ENCODE measurements around the gene AMPD1. TPM values are rescaled to one million over a fixed set of nuclear protein-coding genes. Genes with fewer than 3 reads are reported as not detected.

AMPD1 gene
- 0.07 and 0.22 TPM in 2 replicates for polyA plus RNA-seq (2013)

GRCh38 chr1:114695430-114696058 lies at the start of gene AMPD1:
TSS of gene AMPD1 (minus strand) at chr1:114695546. CDS start at chr1:114695471, 75 bp downstream.
- H3K9me3 ChIP-seq (ENCODE audit: insufficient read depth, low read depth, low read length): no peaks in the 10 kb centered on the region

GRCh38 chr1:114741963-114742746 lies 46.8 kb upstream of the AMPD1 start:
- H2BK12ac ChIP-seq (ENCODE audit: low read length): no peak overlapping the region
- WGBS (ENCODE audit: extremely low coverage, insufficient coverage, insufficient read length): no CpG with 5 or more reads among the region's 11 CpGs
- no peaks in the 10 kb centered on the region for H3K79me1 ChIP-seq (ENCODE audit: low read length)
- H3K18ac ChIP-seq (ENCODE audit: low read length): peak overlapping the region; percentile 65
- no peak overlapping the region for H2AFZ ChIP-seq (ENCODE audit: insufficient read depth, low read length, poor library complexity)
- no peak overlapping the region for H3K23ac ChIP-seq (ENCODE audit: low read length)
- H3K4me3 ChIP-seq (ENCODE audit: low read depth, low read length): no peak overlapping the region
- no peak overlapping the region for H4K91ac ChIP-seq (ENCODE audit: low read depth, low read length)
- peaks cover 9% of the 10 kb centered on the region for H3K79me2 ChIP-seq (ENCODE audit: control insufficient read depth, insufficient read depth, low read length, poor library complexity)
- H3K14ac ChIP-seq (ENCODE audit: low read length): no peak overlapping the region
- peak overlapping the region; percentile 62 for H4K12ac ChIP-seq (ENCODE audit: low read depth, low read length)
- peak in 1 of 2 donors; percentile 45 for DNase-seq
- no peak overlapping the region for H4K8ac ChIP-seq (ENCODE audit: low read depth, low read length)
- H3K27me3 ChIP-seq (ENCODE audit: insufficient read depth, low read length): no peaks in the 10 kb centered on the region
- no peak overlapping the region for H3K27ac ChIP-seq (ENCODE audit: low read depth, low read length)
- peaks cover 14 to 20% of the 10 kb centered on the region in 2 experiments for H3K36me3 ChIP-seq (ENCODE audit: control insufficient read depth in 1 of 2, insufficient read depth in 2 of 2, low read length in 2 of 2)
- no peaks in the 10 kb centered on the region for H3K9me3 ChIP-seq (ENCODE audit: insufficient read depth, low read depth, low read length)
- H2AK5ac ChIP-seq (ENCODE audit: low read length): no peak overlapping the region
- H3K4ac ChIP-seq (ENCODE audit: low read depth, low read length): peak overlapping the region; percentile 98
- H3K9ac ChIP-seq (ENCODE audit: low read length): no peak overlapping the region
- no peaks in the 10 kb centered on the region for H3K4me1 ChIP-seq (ENCODE audit: control insufficient read depth in 1 of 2, insufficient read depth in 2 of 2, low read length in 2 of 2)
- H2BK120ac ChIP-seq (ENCODE audit: insufficient read depth, low read length, poor library complexity): no peak overlapping the region
- H3K4me2 ChIP-seq (ENCODE audit: low read length): no peak overlapping the region
- H2BK5ac ChIP-seq (ENCODE audit: low read depth, low read length, poor library complexity): no peak overlapping the region

More at GRCh38 chr1:114695430-114696058, at the start of gene AMPD1:
- no peak within 1 kb of the TSS for H4K8ac ChIP-seq (ENCODE audit: low read depth, low read length)
- no peak within 1 kb of the TSS for H3K4me2 ChIP-seq (ENCODE audit: low read length)
- no peak within 1 kb of the TSS for H3K4me3 ChIP-seq (ENCODE audit: low read depth, low read length)
- H4K12ac ChIP-seq (ENCODE audit: low read depth, low read length): no peak within 1 kb of the TSS
- no peak for DNase-seq
- H3K27me3 ChIP-seq (ENCODE audit: insufficient read depth, low read length): no peaks in the 10 kb centered on the region
- H3K18ac ChIP-seq (ENCODE audit: low read length): no peak within 1 kb of the TSS
- H3K79me2 ChIP-seq (ENCODE audit: control insufficient read depth, insufficient read depth, low read length, poor library complexity): no peaks in the 10 kb centered on the region
- H3K4ac ChIP-seq (ENCODE audit: low read depth, low read length): no peak within 1 kb of the TSS
- no peak within 1 kb of the TSS for H3K27ac ChIP-seq (ENCODE audit: low read depth, low read length)
- no peaks in the 10 kb centered on the region for H3K79me1 ChIP-seq (ENCODE audit: low read length)
- H2BK120ac ChIP-seq (ENCODE audit: insufficient read depth, low read length, poor library complexity): no peak within 1 kb of the TSS
- no peak within 1 kb of the TSS for H2AK5ac ChIP-seq (ENCODE audit: low read length)
- no CpG with 5 or more reads among the region's 6 CpGs for WGBS (ENCODE audit: extremely low coverage, insufficient coverage, insufficient read length)
- H2AFZ ChIP-seq (ENCODE audit: insufficient read depth, low read length, poor library complexity): no peak within 1 kb of the TSS
- H3K9ac ChIP-seq (ENCODE audit: low read length): no peak within 1 kb of the TSS
- no peak within 1 kb of the TSS for H2BK5ac ChIP-seq (ENCODE audit: low read depth, low read length, poor library complexity)
- no peak within 1 kb of the TSS for H2BK12ac ChIP-seq (ENCODE audit: low read length)
- H3K36me3 ChIP-seq (ENCODE audit: control insufficient read depth in 1 of 2, insufficient read depth in 2 of 2, low read length in 2 of 2): no peaks in the 10 kb centered on the region
- no peak within 1 kb of the TSS for H3K23ac ChIP-seq (ENCODE audit: low read length)
- no peak within 1 kb of the TSS for H4K91ac ChIP-seq (ENCODE audit: low read depth, low read length)
- H3K4me1 ChIP-seq (ENCODE audit: control insufficient read depth in 1 of 2, insufficient read depth in 2 of 2, low read length in 2 of 2): no peaks in the 10 kb centered on the region
- no peak within 1 kb of the TSS for H3K14ac ChIP-seq (ENCODE audit: low read length)

GRCh38 chr1:114740331-114740730 lies 45.0 kb upstream of the AMPD1 start:
- no peaks in the 10 kb centered on the region for H3K4me1 ChIP-seq (ENCODE audit: control insufficient read depth in 1 of 2, insufficient read depth in 2 of 2, low read length in 2 of 2)
- H2BK5ac ChIP-seq (ENCODE audit: low read depth, low read length, poor library complexity): no peak overlapping the region
- no peak overlapping the region for H3K9ac ChIP-seq (ENCODE audit: low read length)
- H4K8ac ChIP-seq (ENCODE audit: low read depth, low read length): no peak overlapping the region
- no peak overlapping the region for H3K23ac ChIP-seq (ENCODE audit: low read length)
- no peak overlapping the region for H4K12ac ChIP-seq (ENCODE audit: low read depth, low read length)
- no peak overlapping the region for H2AK5ac ChIP-seq (ENCODE audit: low read length)
- H3K79me1 ChIP-seq (ENCODE audit: low read length): no peaks in the 10 kb centered on the region
- H2BK12ac ChIP-seq (ENCODE audit: low read length): no peak overlapping the region
- no peak overlapping the region for H3K4me3 ChIP-seq (ENCODE audit: low read depth, low read length)
- no peak overlapping the region for H3K14ac ChIP-seq (ENCODE audit: low read length)
- no peak for DNase-seq
- no peak overlapping the region for H3K27ac ChIP-seq (ENCODE audit: low read depth, low read length)
- H2AFZ ChIP-seq (ENCODE audit: insufficient read depth, low read length, poor library complexity): no peak overlapping the region
- H3K4ac ChIP-seq (ENCODE audit: low read depth, low read length): no peak overlapping the region
- H3K4me2 ChIP-seq (ENCODE audit: low read length): no peak overlapping the region
- no peaks in the 10 kb centered on the region for H3K9me3 ChIP-seq (ENCODE audit: insufficient read depth, low read depth, low read length)
- H2BK120ac ChIP-seq (ENCODE audit: insufficient read depth, low read length, poor library complexity): no peak overlapping the region
- no CpG with 5 or more reads among the region's 1 CpG for WGBS (ENCODE audit: extremely low coverage, insufficient coverage, insufficient read length)
- no peak overlapping the region for H4K91ac ChIP-seq (ENCODE audit: low read depth, low read length)
- H3K18ac ChIP-seq (ENCODE audit: low read length): no peak overlapping the region
- no peaks in the 10 kb centered on the region for H3K27me3 ChIP-seq (ENCODE audit: insufficient read depth, low read length)
- peaks cover 16 to 27% of the 10 kb centered on the region in 2 experiments for H3K36me3 ChIP-seq (ENCODE audit: control insufficient read depth in 1 of 2, insufficient read depth in 2 of 2, low read length in 2 of 2)
- peaks cover 8% of the 10 kb centered on the region for H3K79me2 ChIP-seq (ENCODE audit: control insufficient read depth, insufficient read depth, low read length, poor library complexity)

GRCh38 chr1:114737314-114737849 lies 42.0 kb upstream of the AMPD1 start:
- no CpG with 5 or more reads among the region's 6 CpGs for WGBS (ENCODE audit: extremely low coverage, insufficient coverage, insufficient read length)
- H3K9me3 ChIP-seq (ENCODE audit: insufficient read depth, low read depth, low read length): no peaks in the 10 kb centered on the region
- no peak overlapping the region for H4K12ac ChIP-seq (ENCODE audit: low read depth, low read length)
- peaks cover 17 to 36% of the 10 kb centered on the region in 2 experiments for H3K36me3 ChIP-seq (ENCODE audit: control insufficient read depth in 1 of 2, insufficient read depth in 2 of 2, low read length in 2 of 2)
- H3K4ac ChIP-seq (ENCODE audit: low read depth, low read length): no peak overlapping the region
- no peak overlapping the region for H3K27ac ChIP-seq (ENCODE audit: low read depth, low read length)
- no peaks in the 10 kb centered on the region for H3K4me1 ChIP-seq (ENCODE audit: control insufficient read depth in 1 of 2, insufficient read depth in 2 of 2, low read length in 2 of 2)
- H2AK5ac ChIP-seq (ENCODE audit: low read length): no peak overlapping the region
- no peak overlapping the region for H3K9ac ChIP-seq (ENCODE audit: low read length)
- no peaks in the 10 kb centered on the region for H3K27me3 ChIP-seq (ENCODE audit: insufficient read depth, low read length)
- no peak overlapping the region for H2BK120ac ChIP-seq (ENCODE audit: insufficient read depth, low read length, poor library complexity)
- no peak overlapping the region for H2BK12ac ChIP-seq (ENCODE audit: low read length)
- H4K8ac ChIP-seq (ENCODE audit: low read depth, low read length): no peak overlapping the region
- no peak overlapping the region for H4K91ac ChIP-seq (ENCODE audit: low read depth, low read length)
- H3K4me3 ChIP-seq (ENCODE audit: low read depth, low read length): no peak overlapping the region
- no peak overlapping the region for H3K18ac ChIP-seq (ENCODE audit: low read length)
- H3K14ac ChIP-seq (ENCODE audit: low read length): no peak overlapping the region
- H3K23ac ChIP-seq (ENCODE audit: low read length): no peak overlapping the region
- peaks cover 3% of the 10 kb centered on the region for H3K79me2 ChIP-seq (ENCODE audit: control insufficient read depth, insufficient read depth, low read length, poor library complexity)
- no peaks in the 10 kb centered on the region for H3K79me1 ChIP-seq (ENCODE audit: low read length)
- no peak overlapping the region for H2BK5ac ChIP-seq (ENCODE audit: low read depth, low read length, poor library complexity)
- H3K4me2 ChIP-seq (ENCODE audit: low read length): no peak overlapping the region
- DNase-seq: no peak
- H2AFZ ChIP-seq (ENCODE audit: insufficient read depth, low read length, poor library complexity): no peak overlapping the region
